ENCODE measurements around the gene PHLDB3. TPM values are rescaled to one million over a fixed set of nuclear protein-coding genes. Genes with fewer than 3 reads are reported as not detected.

Gene PHLDB3
- total and polyA plus RNA-seq, 2 of the 13 experiments (the other 11 are each of a cell fraction or from before 2014, with no cell fraction given): 11.3 to 14.5 TPM

GRCh38 chr19:43480574-43480973, 24.0 kb downstream of the PHLDB3 start:
- 98% methylated on average over 3 of the region's 3 CpGs for WGBS (ENCODE audit: low lambda C conversion rate)
- BruUV-seq (replicated peaks): no TSS peak
- no peak for TF ChIP-seq ZHX2 (IDR thresholded peaks at IDR 0.05; ENCODE audit: low read depth)
- no peak for TF ChIP-seq ZHX2 (CRISPR knock-in tag; IDR thresholded peaks at IDR 0.05; ENCODE audit: borderline replicate concordance)
- peak; percentile 75; the same call in 1 of the 2 replicates for TF ChIP-seq ZNF768 (CRISPR knock-in tag; IDR thresholded peaks at IDR 0.05)

More at GRCh38 chr19:43480574-43480973, 24.0 kb downstream of the PHLDB3 start:
- H3K4me1 ChIP-seq (ENCODE audit: insufficient read depth, low read length): no peaks in the 10 kb centered on the region
- in situ Hi-C loops (cut with HindIII; ENCODE audit: extremely low pct_ligation_motif_present, low pct_unique_long_range_greater_than_20kb): no loop called here
- no peaks in the 10 kb centered on the region for H3K27me3 ChIP-seq (ENCODE audit: control insufficient read depth in 1 of 2, insufficient read depth in 2 of 2, low read length in 2 of 2)
- peaks cover 3 to 5% of the 10 kb centered on the region in 2 experiments; a peak in 2 of 5 replicates for H3K36me3 ChIP-seq (replicated peaks in 1 of 2; ENCODE audit: control insufficient read depth in 1 of 2, insufficient read depth in 2 of 2, low read length in 2 of 2)
- H3K4me3 ChIP-seq (replicated peaks in 1 of 3; ENCODE audit: insufficient read depth in 1 of 3, low read depth in 2 of 3, low read length in 3 of 3): no peak overlapping the region
- H2AFZ ChIP-seq (ENCODE audit: low read length): no peak overlapping the region
- H3K4me2 ChIP-seq (ENCODE audit: low read depth, low read length): no peak overlapping the region
- no peak overlapping the region for H3K27ac ChIP-seq (ENCODE audit: extremely low read length, insufficient read depth, low read length)
- ATAC-seq: no peak
- ChIA-PET POLR2A (interaction anchor here (0.6 to 5.5 kb wide), 6 partner anchors 10 to 185 kb away, joined by 3 to 17 read pairs (median 4); partner anchors contain the start of gene PHLDB3), CTCF (ENCODE audit: low intra/inter-chr PET ratio, low total read pairs) (no interaction called here)
- no peaks in the 10 kb centered on the region for H3K9me3 ChIP-seq (ENCODE audit: low read length)
- H3K79me2 ChIP-seq (ENCODE audit: insufficient read depth, low read length): no peaks in the 10 kb centered on the region
- intact Hi-C loops (cut with micrococcal nuclease; ENCODE audit: unreplicated experiment): no loop called here
- no peaks in the 10 kb centered on the region for H4K20me1 ChIP-seq (ENCODE audit: insufficient read depth, low read length)
- DNase-seq (ENCODE audit: low spot score): no peak
- no peak for FAIRE-seq
- no peak overlapping the region for H3K9ac ChIP-seq (ENCODE audit: insufficient read depth, low read depth, low read length)
